Activated naive CD4-positive, alpha-beta T cell treated with anti-CD3 and anti-CD28 coated beads, Interleukin-2, amount 10 ng/mL, durations not matched to agents 7 days and 5 days (primary cell): ENCODE results near the gene DNAH10.
A peak's percentile ranks its signal among the peaks of the same experiment; 100 is the strongest.

Experiments
- CTCF ChIA-PET: fragments of 350-600 bp; sonication (Branson Sonifier 250); formaldehyde crosslinking; loops from one replicate; lab custom pipeline; 2021; ENCODE audit warnings: antibody characterized with exemption; lab: Charles Lee
- DNase-seq: peaks from one replicate; pipeline ENCODE4 v3.0.0-alpha.2; 2020
- H3K27ac Mint-ChIP-seq: one replicate; pipeline ENCODE4 v1.8.0; 2021; ENCODE audit warnings: mild to moderate bottlenecking, moderate library complexity, mixed read lengths
- H3K27me3 Mint-ChIP-seq: one replicate; pipeline ENCODE4 v1.8.0; 2021; ENCODE audit warnings: mild to moderate bottlenecking, mixed read lengths
- H3K36me3 Mint-ChIP-seq: one replicate; pipeline ENCODE4 v1.8.0; 2021; ENCODE audit warnings: mixed read lengths
- H3K4me1 Mint-ChIP-seq: one replicate; pipeline ENCODE4 v1.8.0; 2021; ENCODE audit warnings: mixed read lengths
- H3K4me3 Mint-ChIP-seq: one replicate; pipeline ENCODE4 v1.8.0; 2021; ENCODE audit warnings: mild to moderate bottlenecking, moderate library complexity, mixed read lengths
- H3K9me3 Mint-ChIP-seq: one replicate; pipeline ENCODE4 v1.8.0; 2021; ENCODE audit warnings: mixed read lengths

Gene DNAH10

DNA sequence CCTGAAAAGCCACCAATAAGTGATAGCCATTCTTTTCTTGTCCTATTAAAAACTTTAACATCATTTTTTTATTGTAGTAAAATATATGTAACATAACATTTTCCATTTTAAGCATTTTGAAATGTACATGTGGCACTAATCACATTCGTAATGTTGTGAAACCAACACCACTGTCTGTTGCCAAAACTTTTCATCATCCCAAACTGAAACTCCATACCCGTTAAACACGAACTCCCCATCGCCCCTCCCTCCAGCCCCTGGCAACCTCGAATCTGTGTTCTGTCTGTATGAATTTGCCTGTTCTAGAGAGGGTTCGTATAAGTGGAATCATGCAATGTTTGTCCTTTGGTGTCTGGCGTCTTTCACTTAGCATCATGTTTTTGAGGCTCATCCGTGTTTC is 134.7 kb downstream of the DNAH10 start:
- peaks cover 15% of the 10 kb centered on the region for H3K27me3 Mint-ChIP-seq
- no peak overlapping the region for H3K4me3 Mint-ChIP-seq
- peaks cover 4% of the 10 kb centered on the region for H3K4me1 Mint-ChIP-seq

DNA sequence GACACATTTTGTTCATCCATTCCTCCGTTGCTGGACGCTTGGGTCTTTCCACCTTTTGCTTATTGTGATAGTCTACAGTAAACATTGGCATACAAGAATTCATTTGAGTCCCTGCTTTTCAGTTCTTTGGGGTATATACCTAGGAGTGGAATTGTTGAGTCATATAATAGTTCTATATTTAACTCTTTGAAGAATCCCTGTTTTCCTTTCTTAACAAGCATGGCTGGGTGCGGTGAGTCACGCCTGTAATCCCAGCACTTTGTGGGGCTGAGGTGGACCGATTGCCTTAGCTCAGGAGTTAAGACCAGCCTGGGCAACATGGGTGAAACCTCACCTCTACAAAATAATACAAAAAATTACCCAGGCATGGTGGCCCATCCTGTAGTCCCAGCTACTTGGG is 135.1 kb downstream of the DNAH10 start:
- no peak for DNase-seq
- H3K4me3 Mint-ChIP-seq: no peak overlapping the region
- peaks cover 4% of the 10 kb centered on the region for H3K4me1 Mint-ChIP-seq
- no peak overlapping the region for H3K27ac Mint-ChIP-seq
- H3K36me3 Mint-ChIP-seq: no peaks in the 10 kb centered on the region
- H3K9me3 Mint-ChIP-seq: no peaks in the 10 kb centered on the region
- CTCF ChIA-PET: no interaction called here
- peaks cover 13% of the 10 kb centered on the region for H3K27me3 Mint-ChIP-seq

More for the DNA sequence above, 134.7 kb downstream of the DNAH10 start:
- CTCF ChIA-PET: interaction anchor here (0.7 kb wide), 1 partner anchor 904 kb away, joined by 3 read pairs; no protein-coding TSS in a partner anchor
- Mint-ChIP-seq H3K36me3 (no peaks in the 10 kb centered on the region), H3K9me3 (no peaks in the 10 kb centered on the region), H3K27ac (no peak overlapping the region)
- DNase-seq: no peak

DNA sequence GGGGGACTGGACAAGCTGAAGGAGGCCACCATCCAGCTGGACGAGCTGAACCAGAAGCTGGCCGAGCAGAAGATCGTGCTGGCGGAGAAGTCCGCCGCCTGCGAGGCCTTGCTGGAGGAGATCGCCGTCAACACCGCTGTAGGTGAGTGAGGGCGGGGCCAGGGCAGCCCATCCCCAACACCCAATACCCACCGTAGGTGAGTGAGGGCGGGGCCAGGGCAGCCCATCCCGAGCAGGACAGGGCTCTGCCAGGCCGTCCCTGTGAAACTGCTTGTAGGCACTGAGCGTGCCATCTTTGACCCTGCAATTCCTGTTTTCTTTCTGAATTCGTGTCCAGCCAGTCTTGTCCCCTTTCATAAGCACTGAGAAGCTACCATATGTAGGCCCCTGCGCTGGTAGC is 136.6 kb downstream of the DNAH10 start:
- Mint-ChIP-seq H3K27ac (no peak overlapping the region), H3K27me3 (peaks cover 23% of the 10 kb centered on the region), H3K4me3 (no peak overlapping the region), H3K36me3 (no peaks in the 10 kb centered on the region), H3K4me1 (peaks cover 4% of the 10 kb centered on the region), H3K9me3 (no peaks in the 10 kb centered on the region)
- DNase-seq: no peak
- CTCF ChIA-PET: no interaction called here

DNA sequence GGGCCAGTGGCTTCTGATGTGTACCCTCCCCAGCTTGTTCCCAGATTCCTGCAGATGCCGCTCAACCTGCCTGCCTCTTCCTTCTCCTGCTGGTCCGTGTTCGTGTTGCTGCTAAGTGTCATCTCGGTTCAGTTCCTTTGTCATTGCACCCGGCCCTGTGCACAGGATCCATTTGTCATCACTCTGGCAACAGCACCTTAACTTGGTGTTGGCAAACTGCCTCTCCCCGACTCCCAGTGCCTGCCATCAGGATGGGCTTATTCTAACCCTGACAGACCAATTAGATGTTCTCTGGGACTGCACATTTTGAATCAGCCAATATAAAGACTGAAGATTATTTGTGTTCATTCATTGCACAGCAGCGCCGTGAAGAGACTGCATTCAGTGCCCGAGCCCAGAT is 137.3 kb downstream of the DNAH10 start:
- DNase-seq: no peak
- CTCF ChIA-PET: interaction anchor here (0.8 kb wide), 1 partner anchor 39 kb away, joined by 4 read pairs; no protein-coding TSS in a partner anchor
- Mint-ChIP-seq H3K36me3 (no peaks in the 10 kb centered on the region), H3K27me3 (peaks cover 28% of the 10 kb centered on the region), H3K4me1 (peaks cover 4% of the 10 kb centered on the region), H3K4me3 (no peak overlapping the region), H3K9me3 (no peaks in the 10 kb centered on the region), H3K27ac (no peak overlapping the region)

- CTCF ChIA-PET: interaction anchor here (0.6 to 1.8 kb wide), 5 partner anchors 32 to 138 kb away, joined by 3 to 8 read pairs (median 4); no protein-coding TSS in a partner anchor
- Mint-ChIP-seq H3K36me3 (no peaks in the 10 kb centered on the region), H3K4me3 (no peak overlapping the region), H3K9me3 (no peaks in the 10 kb centered on the region), H3K27me3 (peaks cover 32% of the 10 kb centered on the region), H3K4me1 (peaks cover 8% of the 10 kb centered on the region), H3K27ac (no peak overlapping the region)
- no peak for DNase-seq
These were observed 138.8 kb downstream of the DNAH10 start for GRCh38 chr12:123900871-123901376.

- DNase-seq: no peak
- H3K27me3 Mint-ChIP-seq: peaks cover 36% of the 10 kb centered on the region
- no peaks in the 10 kb centered on the region for H3K36me3 Mint-ChIP-seq
- H3K27ac Mint-ChIP-seq: no peak overlapping the region
- CTCF ChIA-PET: interaction anchor here (3.9 to 6.1 kb wide), 2 partner anchors 82 to 129 kb away, joined by 29 to 63 read pairs; no protein-coding TSS in a partner anchor
- peaks cover 8% of the 10 kb centered on the region for H3K4me1 Mint-ChIP-seq
- H3K9me3 Mint-ChIP-seq: no peaks in the 10 kb centered on the region
- H3K4me3 Mint-ChIP-seq: no peak overlapping the region
These were observed 140.7 kb downstream of the DNAH10 start for GRCh38 chr12:123902821-123903220.

GRCh38 chr12:123903301-123904065 is 141.4 kb downstream of the DNAH10 start:
- Mint-ChIP-seq H3K9me3 (no peaks in the 10 kb centered on the region), H3K27me3 (peaks cover 36% of the 10 kb centered on the region), H3K27ac (no peak overlapping the region), H3K36me3 (no peaks in the 10 kb centered on the region), H3K4me3 (no peak overlapping the region), H3K4me1 (peaks cover 8% of the 10 kb centered on the region)
- CTCF ChIA-PET: interaction anchor here (0.9 to 6.1 kb wide), 7 partner anchors 24 to 129 kb away, joined by 3 to 63 read pairs (median 13); no protein-coding TSS in a partner anchor
- no peak for DNase-seq

GRCh38 chr12:123905319-123905925 is 143.3 kb downstream of the DNAH10 start:
- Mint-ChIP-seq H3K4me1 (peaks cover 8% of the 10 kb centered on the region), H3K27ac (no peak overlapping the region), H3K36me3 (no peaks in the 10 kb centered on the region), H3K9me3 (no peaks in the 10 kb centered on the region), H3K4me3 (no peak overlapping the region), H3K27me3 (peaks cover 35% of the 10 kb centered on the region)
- CTCF ChIA-PET: interaction anchor here (0.5 to 6.1 kb wide), 20 partner anchors 9 to 860 kb away, joined by 3 to 63 read pairs (median 4); no protein-coding TSS in a partner anchor
- peak; percentile 79 for DNase-seq

DNA sequence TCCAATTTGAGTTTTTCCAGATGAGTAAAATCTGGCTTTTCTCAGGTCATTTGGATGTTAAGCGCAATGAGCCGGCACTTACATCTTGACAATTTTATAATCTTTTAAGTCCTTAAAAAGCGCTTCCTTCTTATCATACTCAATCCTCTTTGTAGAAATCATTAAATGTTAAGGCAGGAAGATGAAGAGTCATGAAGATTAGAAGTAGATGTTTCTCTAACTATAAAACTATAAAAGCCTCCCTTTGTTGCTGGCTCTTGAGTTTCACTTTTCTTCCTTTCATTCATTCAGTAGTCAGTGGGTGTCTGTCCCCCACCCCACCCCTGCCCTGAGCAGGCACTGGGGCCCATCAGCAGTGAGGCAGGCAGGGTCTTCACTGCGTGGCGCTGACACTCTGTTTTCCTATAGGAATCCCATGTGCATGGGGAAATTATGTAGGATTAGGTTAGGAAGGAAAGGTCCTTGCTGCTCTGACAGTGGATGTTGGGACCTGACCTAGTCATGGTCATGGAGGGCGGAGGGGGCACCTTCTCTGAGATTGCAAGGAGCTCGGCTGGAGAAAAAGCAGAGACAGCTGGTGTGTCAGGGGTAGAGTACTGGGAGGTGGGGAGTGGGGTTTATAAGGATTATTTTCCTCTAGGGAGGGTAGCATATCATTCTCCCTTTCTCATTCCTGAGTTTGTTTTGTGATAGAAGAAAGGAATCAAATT is 144.8 kb downstream of the DNAH10 start:
- Mint-ChIP-seq H3K27ac (no peak overlapping the region), H3K27me3 (peaks cover 25% of the 10 kb centered on the region), H3K9me3 (no peaks in the 10 kb centered on the region), H3K4me3 (no peak overlapping the region), H3K4me1 (peaks cover 5% of the 10 kb centered on the region), H3K36me3 (no peaks in the 10 kb centered on the region)
- no peak for DNase-seq
- CTCF ChIA-PET: interaction anchor here (1.3 to 6.1 kb wide), 2 partner anchors 78 to 100 kb away, joined by 4 to 63 read pairs; no protein-coding TSS in a partner anchor

GRCh38 chr12:123907726-123908476 is 145.8 kb downstream of the DNAH10 start:
- Mint-ChIP-seq H3K9me3 (no peaks in the 10 kb centered on the region), H3K27me3 (peaks cover 17% of the 10 kb centered on the region), H3K36me3 (no peaks in the 10 kb centered on the region), H3K27ac (no peak overlapping the region), H3K4me1 (peaks cover 5% of the 10 kb centered on the region), H3K4me3 (no peak overlapping the region)
- CTCF ChIA-PET: interaction anchor here (6.1 kb wide), 1 partner anchor 77 kb away, joined by 63 read pairs; no protein-coding TSS in a partner anchor
- DNase-seq: no peak

- H3K4me1 Mint-ChIP-seq: peaks cover 5% of the 10 kb centered on the region
- H3K4me3 Mint-ChIP-seq: no peak overlapping the region
- DNase-seq: no peak
- peaks cover 9% of the 10 kb centered on the region for H3K27me3 Mint-ChIP-seq
- no peaks in the 10 kb centered on the region for H3K36me3 Mint-ChIP-seq
- no peak overlapping the region for H3K27ac Mint-ChIP-seq
- no peaks in the 10 kb centered on the region for H3K9me3 Mint-ChIP-seq
- CTCF ChIA-PET: no interaction called here
These were observed 147.0 kb downstream of the DNAH10 start for GRCh38 chr12:123908884-123909725.

DNA sequence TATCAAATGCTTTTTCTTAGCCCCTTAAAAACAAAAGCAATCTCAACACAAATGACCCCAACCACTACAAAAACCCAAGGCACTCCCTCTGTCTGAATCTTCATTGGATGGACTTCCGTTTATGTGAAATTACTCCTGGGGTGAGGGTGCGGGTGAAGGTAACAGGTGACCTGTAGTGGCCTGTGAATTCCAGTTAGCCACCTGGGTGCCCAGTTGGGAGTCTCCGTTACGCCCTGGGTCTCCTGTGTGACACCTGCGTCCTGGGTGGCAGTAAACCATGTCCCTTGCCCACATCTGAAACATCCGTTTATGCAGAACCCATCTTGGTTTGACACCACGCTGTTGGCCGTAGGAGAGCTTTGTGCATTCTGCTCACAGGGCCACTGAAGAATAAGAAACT is 148.0 kb downstream of the DNAH10 start:
- no peak overlapping the region for H3K4me3 Mint-ChIP-seq
- H3K4me1 Mint-ChIP-seq: peaks cover 5% of the 10 kb centered on the region
- CTCF ChIA-PET: interaction anchor here (1.2 kb wide), 1 partner anchor 37 kb away, joined by 3 read pairs; no protein-coding TSS in a partner anchor
- peaks cover 8% of the 10 kb centered on the region for H3K27me3 Mint-ChIP-seq
- no peaks in the 10 kb centered on the region for H3K36me3 Mint-ChIP-seq
- no peak overlapping the region for H3K27ac Mint-ChIP-seq
- H3K9me3 Mint-ChIP-seq: no peaks in the 10 kb centered on the region
- DNase-seq: no peak
